GM18868 (cell line): ENCODE data around the gene ACP2.
"Not testable (repeated sequence)": the region's sequence is repeated elsewhere in the genome, so short reads cannot be mapped to it uniquely, and the experiment has no call there.

Experiments
- ATAC-seq: cut with Tn5 transposase; IDR thresholded peaks from one replicate; pipeline ENCODE4 v1.9.1; 2021; ENCODE audit warnings: mild to moderate bottlenecking, moderate library complexity; ENCODE audit not compliant: unreplicated experiment

The ACP2 gene

GRCh38 chr11:47208008-47208552 lies 40.5 kb downstream of the ACP2 start:
- not testable (repeated sequence) for ATAC-seq

GRCh38 chr11:47207459-47207858 lies 41.2 kb downstream of the ACP2 start:
- ATAC-seq: no peak

GRCh38 chr11:47206577-47206976 lies 42.0 kb downstream of the ACP2 start:
- not testable (repeated sequence) for ATAC-seq

- no peak for ATAC-seq
Measured at GRCh38 chr11:47204637-47204989, 44.0 kb downstream of the ACP2 start.

GRCh38 chr11:47202576-47202975 lies 46.0 kb downstream of the ACP2 start:
- ATAC-seq: no peak

- no peak for ATAC-seq
Measured at GRCh38 chr11:47201015-47201414, 47.6 kb downstream of the ACP2 start.

- ATAC-seq: not testable (repeated sequence)
Measured at GRCh38 chr11:47198161-47198560, 50.5 kb downstream of the ACP2 start.

GRCh38 chr11:47192111-47192510 lies 56.5 kb downstream of the ACP2 start:
- no peak for ATAC-seq

- not testable (repeated sequence) for ATAC-seq
Measured at GRCh38 chr11:47191137-47191536, 57.5 kb downstream of the ACP2 start.
